ENCODE measurements around the gene KRT25. TPM values are rescaled to one million over a fixed set of nuclear protein-coding genes. Genes with fewer than 3 reads are reported as not detected.

KRT25 gene
- total RNA-seq, 2 experiments from 2014 or later: not detected

DNA sequence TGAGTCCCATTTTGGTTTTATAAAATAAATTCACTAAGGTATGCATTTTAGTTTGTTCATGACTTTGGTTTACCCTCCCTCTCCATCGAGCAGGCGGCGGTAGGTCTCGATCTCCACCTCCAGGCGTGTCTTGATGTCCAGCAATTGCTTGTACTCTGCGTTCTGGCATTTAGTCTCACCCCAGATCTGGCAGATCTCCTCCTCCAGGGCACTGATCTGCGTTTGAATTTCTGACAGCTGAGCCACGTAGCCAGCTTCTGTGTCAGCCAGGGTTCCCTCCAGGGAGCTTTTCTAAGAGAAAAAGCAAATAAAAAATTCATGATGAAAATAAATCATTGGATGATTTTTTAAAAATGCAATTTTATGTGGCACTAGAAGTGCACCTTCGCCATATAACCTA, 55.8 kb downstream of the KRT25 start:
- H3K4me2 ChIP-seq (ENCODE audit: low read length): no peak overlapping the region
- ChIA-PET CTCF (ENCODE audit: unreplicated experiment) (no interaction called here), POLR2A (no interaction called here)
- H3K9me2 ChIP-seq (ENCODE audit: insufficient read depth, low read length): no peaks in the 10 kb centered on the region
- no TSS peak for BruUV-seq (replicated peaks)
- H3K79me2 ChIP-seq (ENCODE audit: insufficient read depth, low read depth, low read length): no peaks in the 10 kb centered on the region
- DNase-seq (ENCODE audit: low spot score): no peak
- no peaks in the 10 kb centered on the region for H4K20me1 ChIP-seq (ENCODE audit: insufficient read depth, low read length)
- H3K36me3 ChIP-seq (ENCODE audit: insufficient read depth, low read length): no peaks in the 10 kb centered on the region
- no peak overlapping the region for H2AFZ ChIP-seq (ENCODE audit: low read length)
- no peak overlapping the region for H3K27ac ChIP-seq (ENCODE audit: low read depth, low read length, poor library complexity, severe bottlenecking)
- TF ChIP-seq CTCF (conservative IDR thresholded peaks at IDR 0.05; ENCODE audit: low read length) (no peak), EZH2phosphoT487 (IDR thresholded peaks at IDR 0.05; ENCODE audit: borderline replicate concordance, low read depth, low read length) (no peak)
- no peaks in the 10 kb centered on the region for H3K4me1 ChIP-seq (ENCODE audit: insufficient read depth, low read length, poor library complexity, severe bottlenecking)
- intact Hi-C loops (cut with micrococcal nuclease; ENCODE audit: unreplicated experiment): no loop called here
- no peaks in the 10 kb centered on the region for H3K9me3 ChIP-seq (ENCODE audit: low read length)
- no peak overlapping the region for H3K4me3 ChIP-seq (ENCODE audit: low read depth, low read length, poor library complexity, severe bottlenecking)

Other genes with a start within 250 kb of the KRT25 start
- gene CCR7, start 189.9 kb downstream of the KRT25 start, total RNA-seq (2014; rRNA removed; shearing (Covaris generic)): 1.8 and 2.3 TPM in 2 replicates
- 0.48 TPM in 1 of 2 replicates, not detected in the other for gene CCR7, start 189.9 kb downstream of the KRT25 start, total RNA-seq (2022)
- 75.9 and 98.7 TPM in 2 replicates for gene SMARCE1, start 107.5 kb downstream of the KRT25 start, total RNA-seq (2014; rRNA removed; shearing (Covaris generic))
- 109 and 123 TPM in 2 replicates for gene SMARCE1, start 107.5 kb downstream of the KRT25 start, total RNA-seq (2022)
- gene KRT222, start 90.2 kb downstream of the KRT25 start, total RNA-seq (2014; rRNA removed; shearing (Covaris generic)): not detected in 2 replicates
- gene KRT222, start 90.2 kb downstream of the KRT25 start, total RNA-seq (2022): not detected in 2 replicates
- not detected in 2 replicates for gene KRT24, start 51.6 kb downstream of the KRT25 start, total RNA-seq (2014; rRNA removed; shearing (Covaris generic))
- not detected in 2 replicates for gene KRT24, start 51.6 kb downstream of the KRT25 start, total RNA-seq (2022)
- not detected in 2 replicates for gene KRT26, start 16.9 kb upstream of the KRT25 start, total RNA-seq (2014; rRNA removed; shearing (Covaris generic))
- gene KRT26, start 16.9 kb upstream of the KRT25 start, total RNA-seq (2022): not detected in 2 replicates
- not detected in 2 replicates for gene KRT27, start 27.2 kb upstream of the KRT25 start, total RNA-seq (2014; rRNA removed; shearing (Covaris generic))
- gene KRT27, start 27.2 kb upstream of the KRT25 start, total RNA-seq (2022): not detected in 2 replicates
- gene KRT28, start 44.6 kb upstream of the KRT25 start, total RNA-seq (2014; rRNA removed; shearing (Covaris generic)): not detected in 2 replicates
- not detected in 2 replicates for gene KRT28, start 44.6 kb upstream of the KRT25 start, total RNA-seq (2022)
- 6.6 and 10.7 TPM in 2 replicates for gene KRT10, start 67.3 kb upstream of the KRT25 start, total RNA-seq (2014; rRNA removed; shearing (Covaris generic))
- gene KRT10, start 67.3 kb upstream of the KRT25 start, total RNA-seq (2022): 39.7 and 44.0 TPM in 2 replicates
- gene KRT12, start 111.9 kb upstream of the KRT25 start, total RNA-seq (2014; rRNA removed; shearing (Covaris generic)): not detected in 2 replicates
- not detected in 2 replicates for gene KRT12, start 111.9 kb upstream of the KRT25 start, total RNA-seq (2022)
- gene KRT20, start 129.9 kb upstream of the KRT25 start, total RNA-seq (2014; rRNA removed; shearing (Covaris generic)): not detected in 2 replicates
- gene KRT20, start 129.9 kb upstream of the KRT25 start, total RNA-seq (2022): not detected in 2 replicates
- not detected in 2 replicates for gene KRT23, start 182.3 kb upstream of the KRT25 start, total RNA-seq (2014; rRNA removed; shearing (Covaris generic))
- gene KRT23, start 182.3 kb upstream of the KRT25 start, total RNA-seq (2022): not detected in 2 replicates
- not detected in 2 replicates for gene KRT39, start 211.6 kb upstream of the KRT25 start, total RNA-seq (2014; rRNA removed; shearing (Covaris generic))
- not detected in 2 replicates for gene KRT39, start 211.6 kb upstream of the KRT25 start, total RNA-seq (2022)
- gene KRT40, start 229.0 kb upstream of the KRT25 start, total RNA-seq (2014; rRNA removed; shearing (Covaris generic)): not detected in 2 replicates
- gene KRT40, start 229.0 kb upstream of the KRT25 start, total RNA-seq (2022): not detected in 2 replicates
- not detected in 2 replicates for gene KRTAP3-3, start 238.8 kb upstream of the KRT25 start, total RNA-seq (2014; rRNA removed; shearing (Covaris generic))
- not detected in 2 replicates for gene KRTAP3-3, start 238.8 kb upstream of the KRT25 start, total RNA-seq (2022)
- not detected in 2 replicates for gene KRTAP3-2, start 244.6 kb upstream of the KRT25 start, total RNA-seq (2014; rRNA removed; shearing (Covaris generic))
- not detected in 2 replicates for gene KRTAP3-2, start 244.6 kb upstream of the KRT25 start, total RNA-seq (2022)